Stimulated activated CD8-positive, alpha-beta memory T cell treated with anti-CD3 and anti-CD28 coated beads, Interleukin-4, amount 100 ng/mL, for 24 hours (primary cell): ENCODE measurements around the gene RTL9.
"Not testable (repeated sequence)": the region's sequence is repeated elsewhere in the genome, so short reads cannot be mapped to it uniquely, and the experiment has no call there.

ENCODE experiments used
- DNase-seq: peaks from one replicate; pipeline ENCODE4 v3.0.0-alpha.2; 2020; ENCODE audit warnings: low read depth

Gene RTL9

GRCh38 chrX:110406250-110406649, 47.6 kb downstream of the RTL9 start:
- DNase-seq = not testable (repeated sequence)

- DNase-seq = no peak
These were observed 48.2 kb downstream of the RTL9 start for GRCh38 chrX:110406822-110407221.

GRCh38 chrX:110407910-110408545, 49.4 kb downstream of the RTL9 start:
- no peak for DNase-seq
